Forelimb muscle (tissue), 1 donor: ENCODE measurements around the gene CAVIN3. TPM values are rescaled to one million over a fixed set of nuclear protein-coding genes. Genes with fewer than 3 reads are reported as not detected.

Experiments used
- DNase-seq: peaks from one replicate; pipeline ENCODE4 v3.0.0-alpha.2; 2013; ENCODE audit warnings: low read depth
- polyA plus RNA-seq: library from polyadenylated mRNA; unstranded; fragments of 120-200 nt; gene quantifications from one replicate; pipeline ENCODE4 v1.2.1, GENCODE V29; 2013; ENCODE audit not compliant: insufficient read length

Gene CAVIN3
- polyA plus RNA-seq, 1 donor: 32.5 TPM

DNA sequence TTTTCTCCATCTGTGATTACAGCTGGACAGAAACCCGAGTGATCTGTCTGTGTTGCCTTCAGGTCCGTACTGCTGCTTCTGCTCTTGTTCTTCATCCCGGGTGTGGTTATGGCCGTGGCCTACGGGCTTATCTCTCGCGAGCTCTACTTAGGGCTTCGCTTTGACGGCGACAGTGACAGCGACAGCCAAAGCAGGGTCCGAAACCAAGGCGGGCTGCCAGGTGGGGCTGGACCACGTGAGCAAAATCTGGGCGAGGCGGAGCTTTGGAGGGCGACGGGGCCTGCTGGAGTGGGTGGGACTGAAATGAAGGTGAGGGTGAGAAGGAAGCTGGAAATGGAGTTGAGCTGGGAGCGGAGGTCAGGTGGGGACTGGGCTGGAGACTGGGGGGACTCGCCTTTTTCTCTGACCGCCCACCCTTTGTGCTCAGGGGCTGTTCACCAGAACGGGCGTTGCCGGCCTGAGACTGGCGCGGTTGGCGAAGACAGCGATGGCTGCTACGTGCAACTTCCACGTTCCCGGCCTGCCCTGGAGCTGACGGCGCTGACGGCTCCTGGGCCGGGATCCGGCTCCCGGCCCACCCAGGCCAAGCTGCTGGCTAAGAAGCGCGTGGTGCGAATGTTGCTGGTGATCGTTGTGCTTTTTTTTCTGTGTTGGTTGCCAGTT, 49.6 kb downstream of the CAVIN3 start:
- DNase-seq: no peak

- no peak for DNase-seq
These were observed 50.3 kb downstream of the CAVIN3 start for GRCh38 chr11:6269994-6270393.

Other genes starting within 250 kb of the CAVIN3 start
- gene OR56B4, start 212.8 kb downstream of the CAVIN3 start, polyA plus RNA-seq: not detected
- not detected for gene OR52B2, start 150.2 kb downstream of the CAVIN3 start, polyA plus RNA-seq
- gene OR52W1, start 121.3 kb downstream of the CAVIN3 start, polyA plus RNA-seq: not detected
- 0.24 TPM for gene C11orf42, start 114.9 kb downstream of the CAVIN3 start, polyA plus RNA-seq
- 24.1 TPM for gene FHIP1B, start 85.9 kb downstream of the CAVIN3 start, polyA plus RNA-seq
- 0.15 TPM for gene CNGA4, start 81.4 kb downstream of the CAVIN3 start, polyA plus RNA-seq
- gene CCKBR, start 60.7 kb downstream of the CAVIN3 start, polyA plus RNA-seq: not detected
- gene SMPD1, start 70.0 kb upstream of the CAVIN3 start, polyA plus RNA-seq: 22.4 TPM
- gene APBB1, start 98.6 kb upstream of the CAVIN3 start, polyA plus RNA-seq: 29.1 TPM
- gene HPX, start 120.5 kb upstream of the CAVIN3 start, polyA plus RNA-seq: 2.5 TPM
- gene TRIM3, start 153.4 kb upstream of the CAVIN3 start, polyA plus RNA-seq: 17.2 TPM
- gene ARFIP2, start 160.8 kb upstream of the CAVIN3 start, polyA plus RNA-seq: 33.1 TPM
- 16.3 TPM for gene TIMM10B, start 161.0 kb upstream of the CAVIN3 start, polyA plus RNA-seq
- gene DNHD1, start 176.8 kb upstream of the CAVIN3 start, polyA plus RNA-seq: 9.8 TPM